DMS79 treated with DMSO at 0.1 percent for 48 hours (cell line): ENCODE results near the gene ADGRD1.

ENCODE experiments used
- DNase-seq: peaks from one replicate; lab custom pipeline; 2025; lab: John Stamatoyannopoulos, UW

The ADGRD1 gene

GRCh38 chr12:131164096-131164872, 210.6 kb downstream of the ADGRD1 start:
- DNase-seq, result no peak

- no peak for DNase-seq
Measured at GRCh38 chr12:131166717-131167116, 213.0 kb downstream of the ADGRD1 start.

- peak; percentile 81 for DNase-seq
Measured at GRCh38 chr12:131167334-131167733, 213.6 kb downstream of the ADGRD1 start.

- no peak for DNase-seq
Measured at GRCh38 chr12:131171029-131171428, 217.3 kb downstream of the ADGRD1 start.

GRCh38 chr12:131174901-131175300, 221.2 kb downstream of the ADGRD1 start:
- no peak for DNase-seq

GRCh38 chr12:131176266-131176665, 222.6 kb downstream of the ADGRD1 start:
- no peak for DNase-seq

- no peak for DNase-seq
Measured at GRCh38 chr12:131176926-131177325, 223.2 kb downstream of the ADGRD1 start.

- no peak for DNase-seq
Measured at GRCh38 chr12:131177599-131177998, 223.9 kb downstream of the ADGRD1 start.

- DNase-seq, result no peak
Measured at GRCh38 chr12:131187602-131188001, 233.9 kb downstream of the ADGRD1 start.

- no peak for DNase-seq
Measured at GRCh38 chr12:131188131-131189050, 234.7 kb downstream of the ADGRD1 start.

- DNase-seq, result no peak
Measured at GRCh38 chr12:131189781-131190180, 236.1 kb downstream of the ADGRD1 start.

- no peak for DNase-seq
Measured at GRCh38 chr12:131190965-131191364, 237.3 kb downstream of the ADGRD1 start.
